Neural cell (in vitro differentiated cells): Measurements from ENCODE around the gene DHRS12. TPM values are rescaled to one million over a fixed set of nuclear protein-coding genes. Genes with fewer than 3 reads are reported as not detected.

Source experiments
- H2AFZ ChIP-seq: fragments of 200-600, 300-800 bp; sonication (generic), shearing (Covaris generic); 2 replicates; pipeline ENCODE4 v1.6.0; 2014; ENCODE audit warnings: low read depth, mild to moderate bottlenecking, antibody characterized with exemption, low read length, moderate library complexity
- H3F3A ChIP-seq: fragments of 200-600 bp; shearing (Covaris generic); 2 replicates; pipeline ENCODE4 v1.6.1; 2016; ENCODE audit warnings: mild to moderate bottlenecking, moderate library complexity, mixed read lengths, antibody characterized with exemption, low read length; ENCODE audit not compliant: insufficient read depth, poor library complexity, severe bottlenecking
- H3K27ac ChIP-seq: fragments of 200-600, 300-800 bp; sonication (generic), shearing (Covaris generic); 2 replicates; pipeline ENCODE4 v1.5.1; 2014; ENCODE audit warnings: mild to moderate bottlenecking, low read length, moderate library complexity
- H3K27me3 ChIP-seq: fragments of 300-800, 200-600 bp; sonication (generic), shearing (Covaris generic); 2 replicates; pipeline ENCODE4 v1.6.0; 2014; ENCODE audit warnings: mild to moderate bottlenecking, low read depth, low read length, moderate library complexity; ENCODE audit not compliant: insufficient read depth
- H3K36me3 ChIP-seq: fragments of 300-800, 200-600 bp; sonication (generic), shearing (Covaris generic); 2 replicates; pipeline ENCODE4 v1.5.1; 2014; ENCODE audit warnings: mild to moderate bottlenecking, antibody characterized with exemption, low read length, moderate library complexity; ENCODE audit not compliant: insufficient read depth
- H3K4me2 ChIP-seq: fragments of 300-800, 200-600 bp; sonication (generic), shearing (Covaris generic); 2 replicates; pipeline ENCODE4 v1.6.0; 2014; ENCODE audit warnings: mild to moderate bottlenecking, low read length
- H3K4me3 ChIP-seq: fragments of 300-800, 200-600 bp; sonication (generic), shearing (Covaris generic); 2 replicates; pipeline ENCODE4 v1.5.1; 2014; ENCODE audit warnings: mild to moderate bottlenecking, low read length, moderate library complexity
- H3K79me2 ChIP-seq: fragments of 200-600 bp; shearing (Covaris generic); replicated peaks from 2 replicates; pipeline ENCODE4 v1.6.0; 2014; ENCODE audit warnings: mild to moderate bottlenecking, low read length, moderate library complexity; ENCODE audit not compliant: insufficient read depth
- H3K9ac ChIP-seq: fragments of 300-800, 200-600 bp; sonication (generic), shearing (Covaris generic); 2 replicates; pipeline ENCODE4 v1.6.1; 2016; ENCODE audit warnings: mild to moderate bottlenecking, low read length, mixed read lengths
- H3K9me2 ChIP-seq: fragments of 200-600 bp; shearing (Covaris generic); 2 replicates; pipeline ENCODE4 v1.6.1; 2016; ENCODE audit warnings: mild to moderate bottlenecking, low read length, mixed read lengths; ENCODE audit not compliant: insufficient read depth
- H3K9me3 ChIP-seq: fragments of 200-600, 300-800 bp; sonication (generic), shearing (Covaris generic); 2 replicates; pipeline ENCODE4 v1.6.1; 2016; ENCODE audit warnings: mild to moderate bottlenecking, mixed run types, low read length, moderate library complexity, mixed read lengths
- H4K20me1 ChIP-seq: fragments of 200-600 bp; shearing (Covaris generic); 2 replicates; pipeline ENCODE4 v1.6.1; 2016; ENCODE audit warnings: mild to moderate bottlenecking, mixed run types; ENCODE audit not compliant: insufficient read depth
- CTCF ChIP-seq: fragments of 450-650 bp; IDR thresholded peaks from 2 replicates; pipeline ENCODE4 v1.5.1; 2014; ENCODE audit warnings: antibody characterized with exemption, mild to moderate bottlenecking, moderate library complexity; ENCODE audit not compliant: poor library complexity, severe bottlenecking
- EP300 ChIP-seq: fragments of 450-650 bp; conservative IDR thresholded peaks from 2 replicates; pipeline ENCODE4 v1.6.1; 2014; ENCODE audit warnings: antibody characterized with exemption, mild to moderate bottlenecking, moderate library complexity; ENCODE audit not compliant: poor library complexity, severe bottlenecking
- EZH2 ChIP-seq: fragments of 200-600, 300-800 bp; shearing (Covaris generic), sonication (generic); IDR thresholded peaks from 2 replicates; pipeline ENCODE4 v1.6.1; 2014; ENCODE audit warnings: antibody characterized with exemption, low read length, borderline replicate concordance, mild to moderate bottlenecking; ENCODE audit not compliant: insufficient read depth, poor library complexity, severe bottlenecking
- MXI1 ChIP-seq: fragments of 450-650 bp; conservative IDR thresholded peaks from 2 replicates; pipeline ENCODE4 v1.6.1; 2014; ENCODE audit warnings: antibody characterized with exemption, mild to moderate bottlenecking; ENCODE audit not compliant: poor library complexity, severe bottlenecking
- POLR2AphosphoS5 ChIP-seq: IDR thresholded peaks from 2 replicates; pipeline ENCODE4 v1.6.1; 2012
- RAD21 ChIP-seq: fragments of 450-650 bp; conservative IDR thresholded peaks from 2 replicates; pipeline ENCODE4 v1.6.1; 2014; ENCODE audit warnings: antibody characterized with exemption, mild to moderate bottlenecking, moderate library complexity
- REST ChIP-seq: IDR thresholded peaks from 2 replicates; pipeline ENCODE4 v1.6.1; 2012; ENCODE audit warnings: borderline replicate concordance
- SMC3 ChIP-seq: fragments of 450-650 bp; conservative IDR thresholded peaks from 2 replicates; pipeline ENCODE4 v1.6.1; 2014; ENCODE audit warnings: antibody characterized with exemption, mild to moderate bottlenecking, moderate library complexity; ENCODE audit not compliant: poor library complexity
- TAF1 ChIP-seq: IDR thresholded peaks from 2 replicates; pipeline ENCODE4 v1.6.1; 2012; ENCODE audit warnings: low read depth
- polyA plus RNA-seq: library from polyadenylated mRNA; depleted of rRNA; stranded (reverse); fragments of >200 nt; gene quantifications from 2 replicates; pipeline ENCODE4 v1.2.3, GENCODE V29; 2014

Gene DHRS12
- polyA plus RNA-seq, 1 donor from 2014 or later = 4.4 TPM

GRCh38 chr13:51727634-51728274, 76.2 kb downstream of the DHRS12 start:
- Histone ChIP-seq H3F3A (no peaks in the 10 kb centered on the region), H4K20me1 (no peaks in the 10 kb centered on the region), H3K27ac (no peak overlapping the region), H3K79me2 (no peaks in the 10 kb centered on the region), H3K4me2 (no peak overlapping the region), H3K9me2 (no peaks in the 10 kb centered on the region), H3K27me3 (no peaks in the 10 kb centered on the region), H3K9me3 (no peaks in the 10 kb centered on the region), H3K9ac (no peak overlapping the region), H3K36me3 (peaks cover 5% of the 10 kb centered on the region), H3K4me3 (no peak overlapping the region), H2AFZ (no peak overlapping the region)
- TF ChIP-seq MXI1 (no peak), CTCF (no peak), RAD21 (no peak), TAF1 (no peak), EZH2 (no peak), REST (no peak), SMC3 (no peak), EP300 (no peak), POLR2AphosphoS5 (no peak)

GRCh38 chr13:51726446-51727193, 77.3 kb downstream of the DHRS12 start:
- Histone ChIP-seq H3K27ac (no peak overlapping the region), H3F3A (no peaks in the 10 kb centered on the region), H3K36me3 (peaks cover 5% of the 10 kb centered on the region), H3K79me2 (no peaks in the 10 kb centered on the region), H3K9me2 (no peaks in the 10 kb centered on the region), H3K9ac (no peak overlapping the region), H3K4me3 (no peak overlapping the region), H3K27me3 (no peaks in the 10 kb centered on the region), H2AFZ (no peak overlapping the region), H3K4me2 (no peak overlapping the region), H4K20me1 (no peaks in the 10 kb centered on the region), H3K9me3 (no peaks in the 10 kb centered on the region)
- TF ChIP-seq SMC3 (no peak), MXI1 (no peak), EP300 (no peak), REST (no peak), EZH2 (no peak), CTCF (no peak), POLR2AphosphoS5 (no peak), RAD21 (no peak), TAF1 (no peak)
